HG02571 (cell line): ENCODE data around the gene USP22.

Experiments used
- ATAC-seq: cut with Tn5 transposase; IDR thresholded peaks from one replicate; pipeline ENCODE4 v1.9.1; 2021; ENCODE audit warnings: mild to moderate bottlenecking, moderate library complexity; ENCODE audit not compliant: unreplicated experiment

Gene USP22

GRCh38 chr17:21021208-21021803 lies 21.5 kb downstream of the USP22 start:
- ATAC-seq = no peak

- ATAC-seq = no peak
These were observed 22.2 kb downstream of the USP22 start for GRCh38 chr17:21020622-21021021.

GRCh38 chr17:21019976-21020586 lies 22.7 kb downstream of the USP22 start:
- ATAC-seq = no peak

GRCh38 chr17:21018894-21019293 lies 23.9 kb downstream of the USP22 start:
- ATAC-seq = no peak

GRCh38 chr17:21017861-21018260 lies 24.9 kb downstream of the USP22 start:
- ATAC-seq = no peak

GRCh38 chr17:21017256-21017655 lies 25.6 kb downstream of the USP22 start:
- ATAC-seq = no peak

GRCh38 chr17:21016826-21017225 lies 26.0 kb downstream of the USP22 start:
- ATAC-seq = no peak

- ATAC-seq = no peak
These were observed 27.2 kb downstream of the USP22 start for GRCh38 chr17:21015564-21015963.

GRCh38 chr17:21014498-21014897 lies 28.3 kb downstream of the USP22 start:
- ATAC-seq = no peak

GRCh38 chr17:21013983-21014382 lies 28.8 kb downstream of the USP22 start:
- no peak for ATAC-seq

GRCh38 chr17:21012736-21013135 lies 30.1 kb downstream of the USP22 start:
- no peak for ATAC-seq

GRCh38 chr17:21010705-21011596 lies 31.9 kb downstream of the USP22 start:
- no peak for ATAC-seq

- ATAC-seq = no peak
These were observed 33.7 kb downstream of the USP22 start for GRCh38 chr17:21008992-21009671.

- ATAC-seq = no peak
These were observed 34.5 kb downstream of the USP22 start for GRCh38 chr17:21008160-21008915.

GRCh38 chr17:21007646-21008045 lies 35.2 kb downstream of the USP22 start:
- no peak for ATAC-seq

GRCh38 chr17:21005803-21006202 lies 37.0 kb downstream of the USP22 start:
- ATAC-seq = no peak

GRCh38 chr17:21005367-21005766 lies 37.4 kb downstream of the USP22 start:
- ATAC-seq = no peak

- ATAC-seq = no peak
These were observed 38.5 kb downstream of the USP22 start for GRCh38 chr17:21004016-21004930.

GRCh38 chr17:21003007-21003621 lies 39.7 kb downstream of the USP22 start:
- ATAC-seq = no peak
